HG03558 (cell line): ENCODE measurements around the gene ATP1A2.

ENCODE experiments used
- ATAC-seq: cut with Tn5 transposase; IDR thresholded peaks from one replicate; pipeline ENCODE4 v1.9.1; 2021; ENCODE audit warnings: moderate number of reproducible peaks; ENCODE audit not compliant: unreplicated experiment; ENCODE audit errors: extremely low read depth

The ATP1A2 gene

GRCh38 chr1:160084771-160085321, 30.7 kb upstream of the ATP1A2 start:
- no peak for ATAC-seq

- no peak for ATAC-seq
Measured at GRCh38 chr1:160085686-160086455, 29.7 kb upstream of the ATP1A2 start.

- ATAC-seq: no peak
Measured at GRCh38 chr1:160086456-160086892, 29.1 kb upstream of the ATP1A2 start.

GRCh38 chr1:160087118-160087662, 28.4 kb upstream of the ATP1A2 start:
- no peak for ATAC-seq

- ATAC-seq: no peak
Measured at GRCh38 chr1:160089883-160090282, 25.7 kb upstream of the ATP1A2 start.

GRCh38 chr1:160090760-160091159, 24.8 kb upstream of the ATP1A2 start:
- no peak for ATAC-seq

- ATAC-seq: no peak
Measured at GRCh38 chr1:160091666-160092223, 23.8 kb upstream of the ATP1A2 start.

GRCh38 chr1:160092366-160093068, 23.0 kb upstream of the ATP1A2 start:
- no peak for ATAC-seq

GRCh38 chr1:160093069-160093395, 22.5 kb upstream of the ATP1A2 start:
- no peak for ATAC-seq

GRCh38 chr1:160093624-160094290, 21.8 kb upstream of the ATP1A2 start:
- ATAC-seq: no peak

- ATAC-seq: no peak
Measured at GRCh38 chr1:160094291-160094625, 21.3 kb upstream of the ATP1A2 start.

- ATAC-seq: no peak
Measured at GRCh38 chr1:160094806-160095205, 20.8 kb upstream of the ATP1A2 start.

- ATAC-seq: no peak
Measured at GRCh38 chr1:160095382-160096105, 20.0 kb upstream of the ATP1A2 start.

- no peak for ATAC-seq
Measured at GRCh38 chr1:160096274-160097116, 19.1 kb upstream of the ATP1A2 start.

- ATAC-seq: no peak
Measured at GRCh38 chr1:160097151-160097910, 18.2 kb upstream of the ATP1A2 start.

GRCh38 chr1:160097911-160098851, 17.4 kb upstream of the ATP1A2 start, which contains the start of gene IGSF8:
Gene IGSF8 (minus strand): TSS chr1:160098619. CDS start chr1:160098472, 147 bp downstream.
- no peak for ATAC-seq
